Stimulated activated CD8-positive, alpha-beta memory T cell treated with anti-CD3 and anti-CD28 coated beads, Interleukin-7, amount 100 ng/mL, for 1 hour (primary cell): ENCODE measurements around the gene ZNF606.

Experiments
- DNase-seq, 2 donors: peaks; one replicate each; pipeline ENCODE4 v3.0.0-alpha.2; 2020; ENCODE audit warnings: low read depth in 2 of 2

Gene ZNF606

DNA sequence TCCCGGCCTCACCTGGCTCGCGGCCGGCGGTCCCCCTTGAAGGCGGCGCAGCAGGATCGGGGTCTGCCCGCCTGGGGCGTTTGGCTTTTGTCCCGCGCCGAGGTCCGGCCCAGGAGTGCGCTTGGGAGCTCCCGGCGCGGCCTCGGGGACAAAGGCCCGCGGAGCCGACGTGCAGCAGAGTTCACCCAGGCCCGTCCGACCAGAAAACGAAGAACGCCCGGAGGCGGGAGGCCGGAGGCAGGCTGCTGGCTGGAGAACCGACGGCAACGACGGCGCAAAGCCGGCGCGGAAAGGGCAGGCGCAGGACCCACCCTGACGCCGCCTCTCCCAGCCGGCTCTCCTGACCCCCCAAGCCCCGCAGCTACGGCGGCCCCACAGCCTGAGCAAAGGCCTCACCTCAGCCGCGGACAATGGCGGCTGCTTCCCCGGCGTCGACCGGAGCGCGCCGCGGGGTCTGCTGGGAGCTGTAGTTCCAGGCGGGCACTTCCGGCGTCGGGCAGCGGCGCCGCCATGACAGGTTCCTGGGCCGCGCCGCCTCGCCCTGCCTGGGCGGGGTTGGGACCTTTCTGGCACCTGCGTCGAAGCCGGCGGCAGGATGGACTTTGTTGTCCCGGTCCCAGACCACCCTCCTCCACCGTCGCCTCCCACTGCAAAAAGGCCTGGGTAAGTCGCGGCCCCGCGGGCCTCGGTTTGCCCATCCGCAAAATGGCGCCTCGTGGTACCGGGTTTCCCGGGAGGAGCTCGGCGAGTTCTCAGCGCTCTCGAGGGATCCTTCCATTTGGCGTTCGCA lies at the start of gene ZNF606:
Gene ZNF606 (minus strand): TSS at position 437 of the 790 bp plus-strand sequence. CDS start 1,501 bp downstream, outside the sequence.
- DNase-seq, result peak; percentile 65 to 70

DNA sequence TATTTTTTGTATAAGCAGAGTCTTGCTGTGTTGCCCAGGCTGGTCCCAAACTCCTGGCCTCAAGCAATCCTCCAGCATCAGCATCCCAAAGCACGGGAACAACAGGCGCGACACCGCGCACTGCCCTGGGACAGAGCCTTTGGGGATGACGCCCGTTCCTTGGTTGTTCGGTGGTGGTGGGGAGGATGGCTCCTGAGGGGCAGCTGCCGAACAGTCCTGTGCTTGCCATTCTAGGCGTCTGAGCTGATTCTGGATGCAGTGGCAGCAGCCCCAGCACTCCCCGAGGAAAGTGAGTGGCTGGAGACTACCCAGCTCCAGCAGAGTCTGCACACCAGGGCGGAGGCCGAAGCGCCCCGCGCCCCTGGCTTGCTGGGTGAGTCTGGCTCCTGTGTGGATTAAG lies 49.6 kb upstream of the ZNF606 start:
- DNase-seq, result no peak

DNA sequence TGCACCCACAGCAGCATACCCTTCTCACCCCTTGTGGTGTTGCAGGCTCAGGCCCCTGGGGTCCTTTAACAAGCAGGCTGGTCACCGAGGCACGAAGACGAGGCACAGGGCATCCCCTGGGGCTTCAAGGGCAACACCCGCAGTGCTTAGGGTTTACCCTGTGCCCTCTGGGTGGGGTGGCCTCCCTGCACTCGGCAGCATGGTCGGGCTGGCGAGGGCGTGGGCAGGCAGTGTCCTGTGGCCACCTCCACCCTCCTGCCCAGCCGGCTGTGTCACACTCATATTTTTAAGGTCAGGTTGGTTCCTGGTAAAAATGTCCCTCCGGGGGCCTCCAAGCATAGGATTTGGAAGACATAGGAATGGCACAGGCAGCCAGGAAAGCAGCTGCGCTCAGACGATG lies 45.1 kb upstream of the ZNF606 start:
- no peak for DNase-seq

DNA sequence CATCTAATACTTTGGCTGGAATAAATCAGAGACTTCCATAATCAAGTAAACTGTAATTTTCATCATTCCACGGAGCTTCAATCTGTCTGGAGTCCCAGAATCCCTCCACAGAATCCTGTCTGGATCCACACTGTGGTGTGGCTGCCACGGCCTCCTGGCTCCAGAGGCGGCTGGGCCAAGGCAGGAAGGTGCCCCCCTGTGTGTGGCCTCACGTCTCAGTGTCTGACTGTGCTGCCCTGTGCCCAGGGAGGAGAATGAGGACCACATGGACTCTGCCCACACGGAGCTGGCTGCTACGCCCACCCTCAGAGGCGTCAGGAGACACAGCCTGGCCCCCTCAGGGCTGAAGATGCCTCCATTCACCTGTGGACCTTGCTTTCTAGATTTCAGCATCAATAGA lies 44.2 kb upstream of the ZNF606 start:
- no peak for DNase-seq

DNA sequence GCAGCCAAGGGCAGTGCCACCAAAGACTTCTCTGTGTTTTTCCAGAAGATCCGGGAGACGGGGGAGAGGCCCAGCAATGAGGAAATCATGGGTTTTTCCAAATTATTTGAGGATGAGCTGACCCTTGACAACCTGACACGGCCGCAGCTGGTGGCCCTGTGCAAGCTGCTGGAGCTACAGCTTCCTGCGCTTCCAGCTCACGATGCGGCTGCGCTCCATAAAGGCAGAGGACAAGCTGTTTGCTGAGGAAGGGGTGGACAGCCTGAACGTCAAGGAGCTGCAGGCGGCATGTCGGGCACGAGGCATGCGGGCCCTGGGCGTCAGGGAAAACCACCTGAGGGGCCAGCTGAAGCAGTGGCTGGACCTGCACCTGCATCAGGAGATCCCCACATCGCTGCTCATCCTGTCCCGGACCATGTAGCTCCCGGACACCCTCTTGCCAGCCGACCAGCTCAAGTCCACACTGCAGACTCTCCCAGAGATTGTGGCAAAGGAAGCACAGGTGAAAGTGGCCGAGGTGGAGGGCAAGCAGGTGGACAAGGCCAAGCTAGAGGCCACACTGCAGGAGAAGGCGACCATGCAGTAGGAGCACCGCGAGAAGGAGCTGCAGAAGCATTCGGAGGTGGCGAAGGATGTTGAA lies 42.9 kb upstream of the ZNF606 start:
- DNase-seq, result no peak

DNA sequence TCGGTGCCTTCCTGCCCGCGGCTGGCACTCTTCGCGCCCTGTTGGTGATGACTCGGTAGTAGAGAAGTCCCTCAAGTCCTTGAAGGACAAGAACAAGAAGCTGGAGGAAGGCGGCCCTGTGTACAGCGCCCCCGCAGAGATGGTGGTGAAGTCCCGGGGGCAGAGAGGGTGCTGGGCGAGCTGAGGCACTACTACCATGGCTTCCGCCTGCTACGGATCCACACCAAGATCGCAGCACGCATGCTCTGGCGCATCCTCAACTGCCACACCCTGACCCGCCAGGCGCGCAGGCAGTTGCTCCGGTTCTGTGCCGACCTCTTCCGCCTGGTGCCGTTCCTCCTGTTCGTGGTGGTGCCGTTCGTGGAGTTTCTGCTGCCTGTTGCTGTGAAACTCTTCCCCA lies 42.3 kb upstream of the ZNF606 start:
- DNase-seq, result no peak

DNA sequence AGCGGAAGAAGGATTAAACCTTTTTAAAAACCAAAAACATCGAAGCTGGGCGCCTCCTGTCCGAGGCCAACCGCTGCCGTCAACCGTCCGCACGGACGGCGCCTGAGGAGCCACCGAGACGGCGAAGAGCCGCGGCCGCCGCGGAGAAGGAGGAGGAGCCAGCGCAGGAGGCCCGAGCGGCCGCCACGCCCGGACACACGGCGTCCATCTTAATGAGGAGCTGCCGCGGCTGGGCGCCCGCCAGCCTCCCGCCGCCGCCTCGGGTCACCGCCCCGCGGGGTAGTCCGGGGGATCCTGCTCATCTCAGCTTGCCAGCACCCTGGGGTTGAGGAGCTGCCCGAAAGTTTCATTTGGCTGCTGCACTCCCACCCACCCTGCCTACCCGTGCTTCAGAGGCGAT lies 41.8 kb upstream of the ZNF606 start:
- no peak for DNase-seq

DNA sequence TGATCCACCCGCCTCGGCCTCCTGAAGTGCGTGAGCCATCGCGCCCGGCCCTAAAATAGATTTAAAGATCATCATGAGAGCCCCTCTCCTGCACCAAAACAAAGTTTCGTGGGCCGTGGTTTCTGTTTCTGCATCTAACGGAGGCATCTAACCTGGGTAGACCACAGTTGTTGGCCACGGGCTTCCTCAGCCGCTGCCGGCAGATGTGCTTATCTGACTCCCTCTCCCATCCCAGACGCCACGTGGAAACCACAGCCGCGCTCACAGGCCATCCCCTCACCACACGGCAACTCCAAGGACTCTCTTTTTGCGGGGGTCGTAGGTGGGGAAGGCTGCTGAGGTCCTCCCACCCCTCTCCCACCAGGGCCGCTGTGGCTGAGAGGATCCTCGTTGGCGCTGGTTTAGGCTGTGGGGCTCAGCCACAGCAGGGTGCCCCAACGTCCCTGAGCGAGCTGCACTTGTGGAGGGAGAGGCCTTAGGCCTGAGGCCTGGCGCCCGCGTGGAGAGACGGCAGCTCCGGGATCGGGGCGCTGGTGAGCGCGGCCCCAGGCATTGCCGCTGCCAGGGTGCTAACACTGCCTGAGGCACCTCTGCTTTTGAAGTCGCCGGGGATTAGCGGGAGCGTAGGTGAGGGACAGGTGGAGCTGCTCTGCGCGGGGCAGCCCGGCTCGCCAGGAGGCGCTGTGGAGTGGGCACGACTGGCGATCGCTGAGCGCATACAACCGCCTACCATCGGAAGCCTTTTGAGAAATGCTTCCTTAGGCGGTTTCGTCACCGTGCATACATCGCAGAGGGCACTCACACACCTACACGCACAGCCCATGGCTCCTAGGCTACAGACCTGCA lies 40.1 kb upstream of the ZNF606 start:
- DNase-seq, result no peak

DNA sequence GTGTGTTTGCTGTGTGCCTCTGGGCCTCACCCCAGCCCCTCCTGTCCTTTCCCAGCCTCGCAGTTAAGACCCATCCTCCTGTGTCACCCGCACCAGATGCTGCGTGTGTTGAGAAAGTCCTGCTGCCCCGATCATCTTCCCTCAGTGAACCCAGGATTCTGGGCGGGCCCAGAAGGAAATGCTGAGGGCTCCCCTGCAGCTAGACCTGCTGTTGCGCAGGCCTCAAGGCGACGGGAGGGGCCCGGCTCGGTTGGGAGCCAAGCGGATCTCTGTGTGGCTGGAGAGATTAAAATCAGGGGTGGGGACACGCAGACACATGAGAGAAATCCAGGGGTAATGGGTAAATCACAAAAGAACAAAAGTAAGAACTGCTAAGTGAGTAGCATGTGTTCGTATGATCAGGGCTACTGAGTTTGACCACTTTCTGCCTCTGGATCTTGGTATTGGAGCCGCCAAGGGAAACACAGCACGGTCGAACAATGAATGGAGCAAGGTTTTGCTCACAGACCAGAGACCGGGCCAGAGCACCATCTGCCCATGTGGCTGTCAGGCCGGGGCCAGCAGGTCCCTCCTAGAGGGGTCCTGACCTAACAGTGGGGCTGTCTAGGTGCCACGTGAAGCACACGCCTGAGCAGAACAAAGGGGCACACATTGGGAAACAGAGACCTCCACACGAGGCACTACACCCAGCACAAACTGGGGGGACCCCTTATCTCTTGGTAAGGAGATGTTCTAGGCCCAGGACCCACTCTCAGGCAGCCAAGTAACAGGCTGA lies 38.3 kb upstream of the ZNF606 start:
- DNase-seq, result no peak

DNA sequence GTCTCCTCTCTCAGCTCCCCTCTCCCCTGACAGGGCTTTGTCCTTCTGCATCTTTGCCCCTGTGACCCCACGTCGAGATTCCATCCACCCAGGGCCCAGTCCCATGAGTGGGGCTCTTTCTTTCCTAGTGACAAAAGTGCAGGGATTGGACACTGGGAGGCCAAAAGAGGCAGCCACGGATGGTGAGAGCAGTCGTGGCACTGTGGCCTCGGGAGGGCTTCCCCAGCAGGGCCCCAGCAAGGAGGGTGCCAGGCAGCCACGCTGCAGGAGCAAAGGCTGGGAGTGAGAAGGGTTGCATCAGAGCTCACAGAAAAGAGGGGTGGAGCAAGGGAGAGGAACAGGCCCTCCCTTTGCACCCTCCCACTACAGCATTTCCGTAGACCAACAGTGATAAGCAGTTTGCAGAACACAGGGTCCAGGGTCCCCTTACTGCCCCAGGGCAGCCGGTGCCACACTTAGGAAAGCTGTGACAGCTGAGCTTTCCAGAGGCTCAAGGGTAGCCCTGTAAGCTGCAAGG lies 36.1 kb upstream of the ZNF606 start:
- no peak for DNase-seq

DNA sequence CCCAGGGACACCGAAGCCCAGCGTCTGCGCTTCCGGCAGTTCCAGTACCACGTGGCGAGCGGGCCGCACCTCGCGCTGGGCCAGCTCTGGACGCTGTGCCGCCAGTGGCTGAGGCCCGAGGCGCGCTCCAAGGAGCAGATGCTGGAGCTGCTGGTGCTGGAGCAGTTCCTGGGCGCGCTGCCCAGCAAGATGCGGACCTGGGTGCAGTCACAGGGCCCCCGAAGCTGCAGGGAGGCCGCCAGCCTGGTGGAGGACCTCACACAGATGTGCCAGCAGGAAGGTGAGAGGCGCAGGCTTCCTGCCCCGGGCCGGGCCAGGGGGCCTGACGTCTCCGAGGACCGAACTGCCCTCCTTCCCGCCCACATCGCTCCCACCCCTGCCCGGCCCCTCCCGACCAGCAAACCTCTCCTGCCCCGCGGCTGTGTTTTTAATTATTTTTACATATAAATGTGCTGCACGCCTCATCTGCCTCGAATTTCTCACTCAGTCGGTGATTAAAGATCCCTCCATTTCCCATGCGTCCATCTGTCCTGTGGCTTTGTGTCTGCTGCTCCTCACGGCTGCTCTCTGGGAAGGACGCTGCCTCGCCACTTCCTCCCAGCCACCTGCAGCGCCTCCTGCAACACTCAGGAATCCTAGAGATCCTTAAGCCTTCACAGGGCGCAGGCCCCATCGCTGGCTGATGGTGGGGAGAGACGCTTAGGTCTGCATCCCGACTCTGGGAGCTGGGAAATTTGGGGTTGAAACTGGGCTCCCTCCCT lies 35.5 kb upstream of the ZNF606 start:
- no peak for DNase-seq

DNA sequence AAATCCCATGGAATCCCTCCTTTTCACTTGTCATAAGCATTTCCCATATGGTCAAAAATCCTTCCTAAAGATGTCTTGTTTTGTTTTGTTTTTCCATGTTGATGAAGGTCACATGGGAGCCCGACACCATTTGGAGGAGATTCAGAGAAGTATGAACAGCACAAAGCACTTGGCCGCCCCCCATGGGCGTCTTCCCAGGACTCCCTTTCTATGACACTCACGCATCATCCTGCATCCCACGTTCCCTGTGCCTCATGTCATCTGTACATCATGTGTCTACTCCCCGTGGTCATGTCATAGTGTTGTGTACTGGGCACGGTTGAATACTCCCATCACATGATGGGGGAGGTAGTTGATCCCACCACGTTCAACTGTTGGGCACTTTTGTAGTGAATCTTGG lies 33.2 kb upstream of the ZNF606 start:
- no peak for DNase-seq

DNA sequence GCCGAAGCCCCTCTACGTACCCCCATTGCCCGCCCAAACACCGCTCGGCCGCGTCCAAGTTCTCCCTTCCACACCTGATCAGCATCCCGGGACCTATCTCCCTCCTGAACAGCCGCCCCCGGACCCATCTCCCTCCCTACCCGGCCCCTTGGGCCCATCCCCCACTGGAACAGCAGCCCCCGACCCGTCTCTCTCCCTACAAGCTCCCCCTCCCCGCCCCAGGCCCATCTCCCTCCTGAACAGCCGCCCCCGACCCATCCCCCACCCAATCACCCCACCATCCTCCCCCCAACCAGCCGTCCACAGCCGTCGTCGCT lies 31.8 kb upstream of the ZNF606 start:
- DNase-seq, result no peak

DNA sequence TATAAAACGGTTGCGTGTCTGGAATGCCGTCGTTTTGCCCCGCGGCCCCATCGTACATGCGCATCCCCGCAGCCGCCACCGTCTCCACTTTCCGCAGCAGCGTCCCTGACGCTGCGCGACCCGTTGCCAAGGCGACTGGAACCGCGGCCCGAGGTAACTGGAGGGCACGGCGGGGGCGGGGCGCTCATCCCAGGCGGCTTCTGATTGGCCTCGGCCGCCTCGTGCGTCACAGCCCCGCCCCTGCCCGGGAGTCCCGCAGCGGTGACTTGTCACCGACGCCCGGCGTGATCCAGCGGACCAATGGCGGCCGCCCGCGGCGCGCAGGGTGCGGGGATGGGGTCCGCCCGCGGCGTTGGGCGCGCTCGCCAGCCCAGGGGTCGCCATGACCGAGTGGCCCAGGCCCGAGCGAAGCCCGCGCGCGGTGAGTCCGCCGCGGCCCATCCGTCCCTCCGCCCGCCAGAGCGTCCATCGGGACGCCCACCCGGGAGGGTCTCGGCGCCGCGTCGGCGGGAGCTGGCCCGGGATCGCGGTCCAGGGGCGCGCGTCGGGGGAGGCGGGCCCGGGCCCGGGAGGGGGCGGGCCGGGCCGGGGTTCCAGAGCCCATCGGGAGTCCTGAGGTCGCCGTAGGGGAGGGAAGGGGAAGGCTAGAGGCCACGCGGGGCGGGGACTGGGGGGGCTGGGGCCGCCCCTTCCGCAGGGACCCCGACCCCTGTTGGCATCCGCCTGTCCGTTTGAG lies 31.3 kb upstream of the ZNF606 start, which contains the start of gene ZSCAN1:
Gene ZSCAN1 (plus strand): TSS at position 285 of the 736 bp plus-strand sequence. CDS start 3,812 bp downstream, outside the sequence.
- peak in 1 of 2 donors; percentile 1 for DNase-seq

DNA sequence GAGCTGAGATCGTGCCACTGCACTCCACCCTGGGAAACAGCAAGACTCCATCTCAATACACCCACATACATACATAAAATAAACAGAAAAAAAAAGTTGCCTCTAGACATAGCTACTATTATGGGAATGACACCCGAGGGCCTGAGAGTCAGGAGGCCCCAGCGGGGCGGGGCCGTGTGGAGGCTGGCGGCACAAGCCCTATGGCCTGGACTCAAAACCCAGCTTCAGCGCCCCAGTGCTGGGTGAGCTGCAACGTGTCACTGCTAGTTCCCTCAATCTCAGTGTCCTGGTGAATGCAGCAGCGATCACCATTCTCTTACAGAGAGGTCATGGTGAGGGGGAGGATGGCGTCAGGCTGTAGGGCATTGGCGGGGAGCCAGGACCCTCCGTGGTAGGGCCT lies 22.0 kb upstream of the ZNF606 start:
- DNase-seq, result no peak

DNA sequence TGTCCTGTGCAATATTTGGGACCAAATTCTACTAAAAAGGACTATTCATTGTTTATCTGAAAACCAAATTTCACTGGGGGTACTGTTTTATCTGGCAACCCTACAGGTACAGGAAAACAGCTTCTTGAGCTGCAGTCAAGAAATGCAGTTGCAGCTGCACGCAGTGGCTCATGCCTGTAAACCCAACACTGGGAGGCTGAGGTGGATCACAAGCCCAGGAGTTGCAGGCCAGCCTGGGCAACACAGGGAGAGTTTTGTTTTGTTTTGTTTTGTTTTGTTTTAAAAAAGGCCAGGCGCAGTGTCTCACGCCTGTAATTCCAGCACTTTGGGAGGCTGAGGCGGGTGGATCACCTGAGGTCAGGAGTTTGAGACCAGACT lies 19.7 kb upstream of the ZNF606 start:
- DNase-seq, result no peak

DNA sequence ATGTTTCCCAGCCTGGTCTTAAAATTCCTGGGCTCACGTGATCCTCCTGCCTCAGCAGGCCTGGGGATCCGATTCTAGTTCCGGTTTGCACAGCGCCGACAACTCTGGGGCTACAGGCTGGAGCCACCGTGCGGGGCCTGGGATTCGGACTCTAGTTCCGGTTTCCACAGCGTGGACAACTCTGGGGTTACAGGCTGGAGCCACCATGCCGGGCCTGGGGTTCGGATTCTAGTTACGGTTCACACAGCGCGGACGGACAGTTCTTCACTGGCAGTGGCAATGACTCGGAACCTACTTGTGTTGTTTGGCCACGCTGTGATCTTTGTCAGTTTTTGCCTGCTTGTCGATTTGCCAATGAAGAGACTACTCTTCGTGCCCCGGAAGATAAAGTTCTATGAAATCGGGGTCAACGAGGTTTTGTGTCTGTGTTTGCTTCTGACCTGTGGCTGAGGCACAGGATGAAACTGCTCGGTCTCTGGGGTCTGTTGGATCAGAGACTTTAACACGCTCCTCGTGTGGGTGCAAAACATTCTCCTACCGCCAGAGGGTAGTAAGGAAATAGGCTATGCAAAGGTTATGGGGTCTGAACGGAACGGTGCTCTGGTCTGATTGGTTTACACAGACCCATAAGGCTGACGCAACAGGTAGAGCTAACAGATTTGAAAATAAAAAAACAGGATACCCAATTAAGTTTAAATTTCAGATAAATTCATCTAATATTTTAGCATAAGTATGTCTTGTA lies 19.1 kb upstream of the ZNF606 start:
- DNase-seq, result peak in 1 of 2 donors; percentile 13

DNA sequence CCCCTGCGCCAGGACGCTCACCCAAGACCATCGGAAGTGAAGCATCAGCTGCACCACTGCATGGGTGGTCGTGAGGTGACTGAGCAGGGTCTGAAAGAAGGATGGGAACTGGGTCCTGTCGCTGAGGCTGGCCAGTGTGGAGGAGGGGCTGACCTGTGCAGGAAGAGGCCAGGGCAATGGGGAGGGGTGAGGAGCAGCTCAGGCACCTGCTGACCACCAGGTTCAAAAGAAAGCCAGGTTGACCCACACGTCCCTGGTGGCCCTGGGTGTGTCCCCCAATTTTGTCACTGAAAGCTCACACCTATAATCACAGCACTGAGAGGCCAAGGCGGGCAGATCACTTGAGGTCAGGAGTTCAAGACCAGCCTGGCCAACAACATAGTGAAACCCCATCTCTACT lies 17.5 kb upstream of the ZNF606 start:
- no peak for DNase-seq

DNA sequence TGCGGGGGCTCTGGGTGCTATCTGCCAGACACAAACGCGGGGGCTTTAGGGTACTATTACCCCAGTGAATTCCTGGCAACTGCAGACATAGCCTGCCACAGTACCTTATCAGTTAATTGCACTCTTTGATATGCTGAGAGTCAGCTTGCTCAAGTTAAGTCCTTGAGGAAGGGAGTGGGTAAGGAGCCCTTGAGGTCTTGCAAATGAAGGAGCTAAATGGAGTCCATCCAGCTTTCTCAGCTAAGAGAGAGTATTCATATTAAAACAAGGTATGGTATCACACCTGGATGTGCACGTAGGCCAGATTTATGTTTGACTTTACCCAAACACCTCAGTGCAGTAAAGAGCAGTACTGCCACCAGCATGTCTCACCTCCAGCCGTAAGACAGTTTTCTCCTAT lies 11.5 kb upstream of the ZNF606 start:
- no peak for DNase-seq
